ENCODE measurements around the gene SLC16A4. TPM values are rescaled to one million over a fixed set of nuclear protein-coding genes. Genes with fewer than 3 reads are reported as not detected.

Gene SLC16A4
- total and polyA plus RNA-seq, 2 of the 8 experiments (the other 6 are each of a cell fraction or from before 2014, with no cell fraction given), result 0.30 to 0.43 TPM

GRCh38 chr1:110326826-110327225 lies 64.0 kb downstream of the SLC16A4 start:
- FAIRE-seq, result no peak
- H2BK15ac ChIP-seq (ENCODE audit: low read length), result no peak overlapping the region
- CTCF ChIA-PET (ENCODE audit: partially characterized antibody), result interaction anchor here (1.8 kb wide), 1 partner anchor 120 kb away, joined by 7 read pairs; no protein-coding TSS in a partner anchor
- TF ChIP-seq RAD21 (IDR thresholded peaks at IDR 0.05 in 1 of 2, conservative IDR thresholded peaks at IDR 0.05 in 1 of 2; ENCODE audit: low read depth in 2 of 2, low read length in 2 of 2) (no peak), KDM5A (IDR thresholded peaks at IDR 0.05; ENCODE audit: low read length) (no peak), HDAC6 (IDR thresholded peaks at IDR 0.05; ENCODE audit: low read depth, low read length) (no peak), MAFK (IDR thresholded peaks at IDR 0.05; ENCODE audit: low read depth, low read length) (no peak), GTF2F1 (IDR thresholded peaks at IDR 0.05; ENCODE audit: borderline replicate concordance, low read depth, low read length) (no peak), RNF2 (IDR thresholded peaks at IDR 0.05; ENCODE audit: borderline replicate concordance, low read depth, low read length, missing control alignments, poor library complexity, severe bottlenecking) (no peak), EP300 (IDR thresholded peaks at IDR 0.05; ENCODE audit: borderline replicate concordance in 1 of 2, low read depth in 2 of 2, low read length in 2 of 2) (no peak), E2F6 (IDR thresholded peaks at IDR 0.05) (no peak), FOSL1 (IDR thresholded peaks at IDR 0.05; ENCODE audit: insufficient read depth, low read depth, low read length) (no peak), RXRA (IDR thresholded peaks at IDR 0.05; ENCODE audit: insufficient read depth, low read depth, low read length) (no peak)

More at GRCh38 chr1:110326826-110327225, 64.0 kb downstream of the SLC16A4 start:
- WGBS, 2 experiments (ENCODE audit: extremely low coverage in 1 of 2, insufficient coverage in 1 of 2, insufficient read length in 1 of 2, insufficient replicate concordance in 2 of 2, low coverage in 1 of 2, low lambda C conversion rate in 2 of 2, missing lambda C conversion rate in 1 of 2), result 57% methylated on average over 1 of the region's 1 CpG; no CpG with 5 or more reads in 1 of the 2 experiments
- H2BK12ac ChIP-seq (ENCODE audit: low read depth, low read length), result no peak overlapping the region
- POLR2A ChIA-PET (ENCODE audit: partially characterized antibody), result interaction anchor here (1.3 kb wide), 1 partner anchor 11 kb away, joined by 3 read pairs; no protein-coding TSS in a partner anchor
- H3K14ac ChIP-seq (ENCODE audit: insufficient read length), result no peak overlapping the region
- H3K23ac ChIP-seq (ENCODE audit: insufficient read length), result no peak overlapping the region
- H4K91ac ChIP-seq (replicated peaks; ENCODE audit: insufficient read length, low read length), result no peak overlapping the region
- no peak overlapping the region for H4K8ac ChIP-seq (ENCODE audit: extremely low read depth, insufficient read depth, low read length)
- H4K5ac ChIP-seq (ENCODE audit: insufficient read length, low read depth, low read length), result no peak overlapping the region
- H3K56ac ChIP-seq (replicated peaks; ENCODE audit: insufficient read length, low read depth, low read length), result no peak overlapping the region
- H2BK5ac ChIP-seq (ENCODE audit: low read depth, low read length), result no peak overlapping the region
- no peaks in the 10 kb centered on the region for H4K20me1 ChIP-seq (replicated peaks in 1 of 2; ENCODE audit: control insufficient read depth in 1 of 2, insufficient read depth in 2 of 2, low read length in 2 of 2)
- no peak overlapping the region for H3K18ac ChIP-seq (ENCODE audit: extremely low read depth, low read length)
- H2BK120ac ChIP-seq (replicated peaks; ENCODE audit: low read depth, low read length), result no peak overlapping the region
- no peak overlapping the region for H3K27ac ChIP-seq (ENCODE audit: low read depth, low read length)
- no peaks in the 10 kb centered on the region for H3K79me2 ChIP-seq (ENCODE audit: control insufficient read depth in 1 of 2, insufficient read depth in 2 of 2, low read length in 2 of 2)
- no peaks in the 10 kb centered on the region for H3K4me1 ChIP-seq (replicated peaks in 1 of 4; ENCODE audit: control insufficient read depth in 3 of 4, insufficient read depth in 4 of 4, low read length in 3 of 4)
- H2AFZ ChIP-seq (ENCODE audit: low read length), result no peak overlapping the region
- no peaks in the 10 kb centered on the region for H3K9me3 ChIP-seq (ENCODE audit: insufficient read depth in 2 of 2, low read depth in 1 of 2, low read length in 1 of 2)
- H3K79me1 ChIP-seq (ENCODE audit: low read depth, low read length), result no peaks in the 10 kb centered on the region
- no peak overlapping the region for H3K4me3 ChIP-seq (ENCODE audit: extremely low read depth in 1 of 4, insufficient read depth in 2 of 4, low read depth in 3 of 4, low read length in 4 of 4)
- no peak overlapping the region for H2AK5ac ChIP-seq (ENCODE audit: low read depth, low read length)
- H2BK20ac ChIP-seq (ENCODE audit: low read length), result no peak overlapping the region
- no peak overlapping the region for H3K4ac ChIP-seq (replicated peaks; ENCODE audit: insufficient read length, low read depth, low read length)
- no peak overlapping the region for H3K9ac ChIP-seq (replicated peaks in 1 of 4; ENCODE audit: extremely low read depth in 1 of 4, low read depth in 3 of 4, low read length in 3 of 4)
- no peaks in the 10 kb centered on the region; a peak in 1 of 7 replicates for H3K27me3 ChIP-seq (replicated peaks in 1 of 4; ENCODE audit: control insufficient read depth in 3 of 4, extremely low read depth in 1 of 4, insufficient read depth in 3 of 4, low read length in 3 of 4)
- H3K23me2 ChIP-seq (ENCODE audit: low read depth, low read length), result no peaks in the 10 kb centered on the region
- H3K4me2 ChIP-seq (ENCODE audit: insufficient read depth in 1 of 2, low read depth in 2 of 2, low read length in 2 of 2), result no peak overlapping the region
- H3K36me3 ChIP-seq (ENCODE audit: control insufficient read depth in 2 of 4, insufficient read depth in 4 of 4, low read length in 3 of 4), result no peaks in the 10 kb centered on the region
- DNase-seq (ENCODE audit: low read depth in 1 of 2, low spot score in 2 of 2), result no peak

Measured in H1 (cell line).